WTC11 (cell line): ENCODE data around the gene MRPL54.

Source experiments
- ARID4B ChIP-seq: sonication (generic); formaldehyde crosslinking; IDR thresholded peaks from 2 replicates; pipeline ENCODE4 v1.8.0; 2023; ENCODE audit warnings: missing genetic modification reagents, mild to moderate bottlenecking, borderline replicate concordance
- CTCF ChIP-seq: fragments of 200-600 bp; IDR thresholded peaks from 2 replicates; pipeline ENCODE4 v1.8.0; 2022; ENCODE audit warnings: antibody characterized with exemption
- HMGXB4 ChIP-seq: sonication (generic); formaldehyde crosslinking; IDR thresholded peaks from 2 replicates; pipeline ENCODE4 v1.8.1; 2023; ENCODE audit warnings: mild to moderate bottlenecking, moderate library complexity, missing genetic modification reagents
- SP1 ChIP-seq: sonication (generic); formaldehyde crosslinking; conservative IDR thresholded peaks from 2 replicates; pipeline ENCODE4 v1.8.1; 2022; ENCODE audit warnings: missing genetic modification reagents
- STAT6 ChIP-seq: sonication (generic); formaldehyde crosslinking; conservative IDR thresholded peaks from 2 replicates; pipeline ENCODE4 v1.8.1; 2023; ENCODE audit warnings: mild to moderate bottlenecking, low read depth, missing genetic modification reagents, moderate library complexity
- TEAD1 ChIP-seq: sonication (generic); formaldehyde crosslinking; IDR thresholded peaks from 2 replicates; pipeline ENCODE4 v1.8.0; 2022; ENCODE audit warnings: mild to moderate bottlenecking, missing genetic modification reagents
- USF2 ChIP-seq: sonication (generic); formaldehyde crosslinking; IDR thresholded peaks from 2 replicates; pipeline ENCODE4 v1.8.1; 2023; ENCODE audit warnings: mild to moderate bottlenecking, missing genetic modification reagents, moderate library complexity
- ZNF121 ChIP-seq: sonication (generic); formaldehyde crosslinking; IDR thresholded peaks from 2 replicates; pipeline ENCODE4 v1.8.0; 2023; ENCODE audit warnings: missing genetic modification reagents
- ZNF423 ChIP-seq: fragments of 250-450 bp; sonication (Bioruptor Pico); IDR thresholded peaks from 2 replicates; pipeline ENCODE4 v2.1.2; 2022; ENCODE audit warnings: mild to moderate bottlenecking, moderate library complexity

- TF ChIP-seq ZNF121 (CRISPR knock-in tag): no peak
- TF ChIP-seq TEAD1 (CRISPR knock-in tag): no peak
- TF ChIP-seq ZNF423 (CRISPR knock-in tag): no peak
- no peak for TF ChIP-seq SP1 (CRISPR knock-in tag)
- no peak for TF ChIP-seq CTCF
- TF ChIP-seq ARID4B (CRISPR knock-in tag): no peak
- no peak for TF ChIP-seq USF2
- TF ChIP-seq HMGXB4 (CRISPR knock-in tag): no peak
- no peak for TF ChIP-seq STAT6
Observed at GRCh38 chr19:3781603-3782002, 19.1 kb downstream of the MRPL54 start.
